GM23338 (cell line): Measurements from ENCODE around the gene QRICH1. TPM values are rescaled to one million over a fixed set of nuclear protein-coding genes. Genes with fewer than 3 reads are reported as not detected.

Source experiments
- ATAC-seq: fragments of 200-7000 bp; cut with Tn5 transposase; 3 replicates; pipeline ENCODE4 v1.9.1; 2020
- DNase-seq: peaks from one replicate; pipeline ENCODE4 v3.0.0-alpha.2; 2015; ENCODE audit warnings: low spot score
- H2AFZ ChIP-seq: fragments of 200-600 bp; sonication (generic); 2 replicates; pipeline ENCODE4 v1.8.0; 2016; ENCODE audit warnings: antibody characterized with exemption, mild to moderate bottlenecking, moderate library complexity
- H3F3A ChIP-seq: fragments of 200-600 bp; sonication (generic); replicated peaks from 2 replicates; pipeline ENCODE4 v1.8.0; 2017; ENCODE audit warnings: antibody characterized with exemption, mixed run types, low read depth
- H3K27ac ChIP-seq: fragments of 200-600 bp; sonication (generic); 2 replicates; pipeline ENCODE4 v1.6.1; 2016; ENCODE audit warnings: low read depth
- H3K27me3 ChIP-seq: fragments of 200-600 bp; sonication (generic); 2 replicates; pipeline ENCODE4 v1.8.0; 2016; ENCODE audit warnings: mild to moderate bottlenecking, mixed run types, moderate library complexity; ENCODE audit not compliant: insufficient read depth
- H3K36me3 ChIP-seq: fragments of 200-600 bp; sonication (generic); 2 replicates; pipeline ENCODE4 v1.8.0; 2016; ENCODE audit warnings: mild to moderate bottlenecking; ENCODE audit not compliant: insufficient read depth
- H3K4me1 ChIP-seq: fragments of 200-600 bp; sonication (generic); 2 replicates; pipeline ENCODE4 v1.8.0; 2016; ENCODE audit warnings: mild to moderate bottlenecking, moderate library complexity; ENCODE audit not compliant: insufficient read depth
- H3K4me2 ChIP-seq: fragments of 200-600 bp; sonication (generic); 2 replicates; pipeline ENCODE4 v1.7.1; 2017; ENCODE audit warnings: mixed run types
- H3K4me3 ChIP-seq: fragments of 200-600 bp; sonication (generic); 2 replicates; pipeline ENCODE4 v1.6.1; 2016; ENCODE audit warnings: mixed run types
- H3K79me2 ChIP-seq: fragments of 200-600 bp; sonication (generic); replicated peaks from 2 replicates; pipeline ENCODE4 v1.8.0; 2017; ENCODE audit warnings: mild to moderate bottlenecking; ENCODE audit not compliant: insufficient read depth
- H3K9me2 ChIP-seq: fragments of 200-600 bp; sonication (generic); 2 replicates; pipeline ENCODE4 v1.8.0; 2017; ENCODE audit not compliant: insufficient read depth
- H4K20me1 ChIP-seq: fragments of 200-600 bp; sonication (generic); replicated peaks from 2 replicates; pipeline ENCODE4 v1.8.0; 2017; ENCODE audit warnings: mild to moderate bottlenecking; ENCODE audit not compliant: insufficient read depth
- H3K27ac Mint-ChIP-seq: 2 replicates; pipeline ENCODE4 v1.8.0; 2020; ENCODE audit warnings: inconsistent platforms, mild to moderate bottlenecking, moderate library complexity, mixed read lengths
- H3K27me3 Mint-ChIP-seq: 3 replicates; pipeline ENCODE4 v1.8.0; 2022; ENCODE audit warnings: low read depth, mild to moderate bottlenecking, moderate library complexity, mixed read lengths, inconsistent platforms; ENCODE audit not compliant: insufficient read depth, poor library complexity
- H3K36me3 Mint-ChIP-seq: 3 replicates; pipeline ENCODE4 v1.8.0; 2021; ENCODE audit warnings: low read depth, mild to moderate bottlenecking, inconsistent platforms, moderate library complexity, mixed read lengths
- H3K4me1 Mint-ChIP-seq: 3 replicates; pipeline ENCODE4 v1.8.0; 2020; ENCODE audit warnings: mild to moderate bottlenecking, inconsistent platforms, mixed read lengths
- H3K4me3 Mint-ChIP-seq: 3 replicates; pipeline ENCODE4 v1.8.0; 2021; ENCODE audit warnings: moderate library complexity, mild to moderate bottlenecking, inconsistent platforms, mixed read lengths
- H3K9me3 Mint-ChIP-seq: 3 replicates; pipeline ENCODE4 v1.8.0; 2020; ENCODE audit warnings: moderate library complexity, mild to moderate bottlenecking, inconsistent platforms, mixed read lengths
- CREB1 ChIP-seq: fragments of 250-450 bp; sonication (Bioruptor Pico); IDR thresholded peaks from 2 replicates; pipeline ENCODE4 v1.5.0; 2020; ENCODE audit warnings: low read depth, mild to moderate bottlenecking, moderate library complexity
- CTCF ChIP-seq, 2 experiments: fragments of 200-600 bp in 1 of 2; sonication (generic) in 1 of 2; conservative IDR thresholded peaks; 2 replicates each; pipeline versions ENCODE4 v1.5.1 to v1.6.1; 2016 to 2017; ENCODE audit warnings: antibody characterized with exemption in 2 of 2, low read depth in 2 of 2, mild to moderate bottlenecking in 2 of 2, moderate library complexity in 1 of 2
- ETS1 ChIP-seq: IDR thresholded peaks from 2 replicates; pipeline ENCODE4 v1.6.1; 2016; ENCODE audit warnings: antibody characterized with exemption
- EZH2 ChIP-seq: fragments of 200-600 bp; sonication (generic); IDR thresholded peaks from one replicate; pipeline ENCODE4 v1.8.0; 2017; ENCODE audit warnings: antibody characterized with exemption, mild to moderate bottlenecking, low read depth; ENCODE audit not compliant: unreplicated experiment
- NANOG ChIP-seq: IDR thresholded peaks from 2 replicates; pipeline ENCODE4 v1.6.1; 2016; ENCODE audit warnings: antibody characterized with exemption, borderline replicate concordance
- POLR2AphosphoS5 ChIP-seq: IDR thresholded peaks from 2 replicates; pipeline ENCODE4 v1.6.1; 2016; ENCODE audit warnings: antibody characterized with exemption, low read depth
- ZNF462 ChIP-seq: fragments of 250-450 bp; sonication (Bioruptor Pico); IDR thresholded peaks from 2 replicates; pipeline ENCODE4 v1.5.0; 2020; ENCODE audit warnings: mild to moderate bottlenecking, moderate library complexity
- polyA plus RNA-seq: library from polyadenylated mRNA; unstranded; fragments of >200 nt; fragmentation: Nextera tagmentation; extraction: Ambion mirVana; gene quantifications from 2 replicates; pipeline ENCODE4 v1.2.1, GENCODE V29; 2016
- total RNA-seq: library from RNA; depleted of rRNA; stranded (reverse); fragments of >200 nt; shearing (Covaris generic); gene quantifications from 2 replicates; pipeline ENCODE4 v1.2.3, GENCODE V29; 2014

QRICH1 gene
- total and polyA plus RNA-seq, 2 experiments from 2014 or later, result 66.9 to 149 TPM

- Histone ChIP-seq H3K27me3 (no peaks in the 10 kb centered on the region), H3K4me1 (peaks cover 16% of the 10 kb centered on the region; the same call in 1 of the 2 replicates), H2AFZ (no peak overlapping the region), H3K9me2 (no peaks in the 10 kb centered on the region), H3K27ac (no peak overlapping the region), H3K4me2 (no peak overlapping the region), H3K79me2 (peaks cover 32% of the 10 kb centered on the region), H3K36me3 (peaks cover 39% of the 10 kb centered on the region), H3K4me3 (no peak overlapping the region), H3F3A (peaks cover 48% of the 10 kb centered on the region), H4K20me1 (peaks cover 25% of the 10 kb centered on the region)
- ATAC-seq (no peak), DNase-seq (no peak)
- Mint-ChIP-seq H3K4me3 (no peak overlapping the region; the same call in 2 of the 3 replicates), H3K36me3 (peaks cover 79% of the 10 kb centered on the region), H3K27ac (no peak overlapping the region), H3K4me1 (peaks cover 28% of the 10 kb centered on the region), H3K27me3 (peaks cover 39% of the 10 kb centered on the region), H3K9me3 (no peaks in the 10 kb centered on the region; the same call in 1 of the 3 replicates)
- peak; percentile 35; the same call in 1 of the 2 replicates for TF ChIP-seq POLR2AphosphoS5
- TF ChIP-seq CREB1 (CRISPR knock-in tag), result no peak
- no peak for TF ChIP-seq NANOG
- no peak for TF ChIP-seq ETS1
- no peak for TF ChIP-seq ZNF462 (CRISPR knock-in tag)
- TF ChIP-seq CTCF (conservative IDR thresholded peaks at IDR 0.05; ENCODE audit: low read depth in 2 of 2), result no peak
- TF ChIP-seq EZH2, result no peak
Measured at GRCh38 chr3:49025793-49026520, 67.9 kb downstream of the QRICH1 start.
